GM18520 (cell line): Measurements from ENCODE around the gene CAMK2A.
"Not testable (repeated sequence)": the region's sequence is repeated elsewhere in the genome, so short reads cannot be mapped to it uniquely, and the experiment has no call there.

ENCODE experiments used
- ATAC-seq: cut with Tn5 transposase; IDR thresholded peaks from one replicate; pipeline ENCODE4 v1.9.1; 2021; ENCODE audit not compliant: unreplicated experiment

CAMK2A gene

GRCh38 chr5:150255659-150256409 lies 33.7 kb downstream of the CAMK2A start:
- ATAC-seq = no peak

- ATAC-seq = no peak
Observed at GRCh38 chr5:150254774-150255173, 34.8 kb downstream of the CAMK2A start.

GRCh38 chr5:150254363-150254762 lies 35.2 kb downstream of the CAMK2A start:
- no peak for ATAC-seq

- ATAC-seq = no peak
Observed at GRCh38 chr5:150253416-150254208, 36.0 kb downstream of the CAMK2A start.

- no peak for ATAC-seq
Observed at GRCh38 chr5:150252489-150252888, 37.1 kb downstream of the CAMK2A start.

- no peak for ATAC-seq
Observed at GRCh38 chr5:150251504-150251903, 38.1 kb downstream of the CAMK2A start.

- ATAC-seq = no peak
Observed at GRCh38 chr5:150249744-150250143, 39.8 kb downstream of the CAMK2A start.

GRCh38 chr5:150248946-150249345 lies 40.6 kb downstream of the CAMK2A start:
- no peak for ATAC-seq

GRCh38 chr5:150248493-150248892 lies 41.1 kb downstream of the CAMK2A start:
- ATAC-seq = not testable (repeated sequence)

- ATAC-seq = no peak
Observed at GRCh38 chr5:150247726-150248125, 41.8 kb downstream of the CAMK2A start.

GRCh38 chr5:150246835-150247234 lies 42.7 kb downstream of the CAMK2A start:
- no peak for ATAC-seq

GRCh38 chr5:150246429-150246828 lies 43.1 kb downstream of the CAMK2A start:
- ATAC-seq = no peak

GRCh38 chr5:150245808-150246207 lies 43.8 kb downstream of the CAMK2A start:
- ATAC-seq = no peak

- no peak for ATAC-seq
Observed at GRCh38 chr5:150245111-150245789, 44.3 kb downstream of the CAMK2A start.

GRCh38 chr5:150244209-150244608 lies 45.4 kb downstream of the CAMK2A start:
- no peak for ATAC-seq

- no peak for ATAC-seq
Observed at GRCh38 chr5:150243590-150243989, 46.0 kb downstream of the CAMK2A start.

- ATAC-seq = no peak
Observed at GRCh38 chr5:150242251-150242894, 47.2 kb downstream of the CAMK2A start.

GRCh38 chr5:150241298-150242160 lies 48.0 kb downstream of the CAMK2A start:
- no peak for ATAC-seq

- ATAC-seq = no peak
Observed at GRCh38 chr5:150239794-150240122, 49.8 kb downstream of the CAMK2A start.

- ATAC-seq = no peak
Observed at GRCh38 chr5:150239099-150239793, 50.3 kb downstream of the CAMK2A start.
